ENCODE results near the gene MMP28. TPM values are rescaled to one million over a fixed set of nuclear protein-coding genes. Genes with fewer than 3 reads are reported as not detected.

The MMP28 gene
- total RNA-seq, 1 donor from 2014 or later: 0.17 TPM

DNA sequence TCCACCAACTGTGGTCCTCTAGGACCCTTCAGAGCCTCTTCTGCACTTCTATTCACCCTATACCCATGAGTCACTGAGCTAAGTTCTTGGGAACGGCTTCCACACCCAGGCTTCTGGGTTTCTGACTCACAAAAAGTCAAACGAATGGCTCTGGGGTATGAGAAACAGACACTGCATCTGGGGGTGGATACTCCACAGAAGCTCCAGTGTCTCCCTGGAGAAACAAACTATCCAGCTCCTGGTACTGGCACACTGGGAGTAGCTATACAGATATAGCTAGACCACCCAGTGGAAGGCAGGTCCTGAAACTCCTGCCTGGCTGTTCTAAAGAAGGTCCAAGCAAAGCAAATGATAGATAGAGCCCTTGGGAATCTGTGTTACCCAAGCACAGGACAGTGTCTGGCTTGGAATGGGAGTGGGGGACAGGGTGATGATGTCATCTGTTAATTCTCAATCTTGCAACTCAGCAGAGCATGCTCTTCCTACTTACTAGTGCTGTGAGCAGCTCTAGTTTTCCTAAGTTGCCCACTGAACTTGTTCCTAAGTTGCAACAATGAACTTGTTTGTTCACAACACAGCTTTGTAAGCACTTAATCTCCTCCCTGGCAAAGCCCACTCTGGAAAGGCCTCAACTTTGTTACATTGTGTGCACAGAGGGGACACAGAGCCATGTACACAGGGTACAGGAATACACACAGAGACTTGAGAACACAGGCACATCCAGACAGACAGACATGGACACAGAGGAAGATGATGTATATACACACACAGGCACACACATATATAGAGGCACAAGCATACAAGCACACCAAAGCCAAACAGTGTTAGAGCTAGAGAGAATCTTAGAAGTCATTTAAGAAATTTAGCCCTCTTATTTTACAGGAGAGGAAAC is 6.7 kb downstream of the MMP28 start:
- peaks cover 7% of the 10 kb centered on the region for H3K27me3 ChIP-seq (ENCODE audit: control insufficient read depth, insufficient read depth, low read length)
- TF ChIP-seq, protein P1, sequence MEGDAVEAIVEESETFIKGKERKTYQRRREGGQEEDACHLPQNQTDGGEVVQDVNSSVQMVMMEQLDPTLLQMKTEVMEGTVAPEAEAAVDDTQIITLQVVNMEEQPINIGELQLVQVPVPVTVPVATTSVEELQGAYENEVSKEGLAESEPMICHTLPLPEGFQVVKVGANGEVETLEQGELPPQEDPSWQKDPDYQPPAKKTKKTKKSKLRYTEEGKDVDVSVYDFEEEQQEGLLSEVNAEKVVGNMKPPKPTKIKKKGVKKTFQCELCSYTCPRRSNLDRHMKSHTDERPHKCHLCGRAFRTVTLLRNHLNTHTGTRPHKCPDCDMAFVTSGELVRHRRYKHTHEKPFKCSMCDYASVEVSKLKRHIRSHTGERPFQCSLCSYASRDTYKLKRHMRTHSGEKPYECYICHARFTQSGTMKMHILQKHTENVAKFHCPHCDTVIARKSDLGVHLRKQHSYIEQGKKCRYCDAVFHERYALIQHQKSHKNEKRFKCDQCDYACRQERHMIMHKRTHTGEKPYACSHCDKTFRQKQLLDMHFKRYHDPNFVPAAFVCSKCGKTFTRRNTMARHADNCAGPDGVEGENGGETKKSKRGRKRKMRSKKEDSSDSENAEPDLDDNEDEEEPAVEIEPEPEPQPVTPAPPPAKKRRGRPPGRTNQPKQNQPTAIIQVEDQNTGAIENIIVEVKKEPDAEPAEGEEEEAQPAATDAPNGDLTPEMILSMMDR (IDR thresholded peaks at IDR 0.05; ENCODE audit: insufficient read depth, low read length, poor library complexity, severe bottlenecking): no peak
- no peak overlapping the region for H3K4me3 ChIP-seq (ENCODE audit: low read depth, low read length)
- H3K36me3 ChIP-seq (ENCODE audit: control insufficient read depth, insufficient read depth, low read length): no peaks in the 10 kb centered on the region
- DNase-seq (ENCODE audit: low read depth): peak; percentile 80

DNA sequence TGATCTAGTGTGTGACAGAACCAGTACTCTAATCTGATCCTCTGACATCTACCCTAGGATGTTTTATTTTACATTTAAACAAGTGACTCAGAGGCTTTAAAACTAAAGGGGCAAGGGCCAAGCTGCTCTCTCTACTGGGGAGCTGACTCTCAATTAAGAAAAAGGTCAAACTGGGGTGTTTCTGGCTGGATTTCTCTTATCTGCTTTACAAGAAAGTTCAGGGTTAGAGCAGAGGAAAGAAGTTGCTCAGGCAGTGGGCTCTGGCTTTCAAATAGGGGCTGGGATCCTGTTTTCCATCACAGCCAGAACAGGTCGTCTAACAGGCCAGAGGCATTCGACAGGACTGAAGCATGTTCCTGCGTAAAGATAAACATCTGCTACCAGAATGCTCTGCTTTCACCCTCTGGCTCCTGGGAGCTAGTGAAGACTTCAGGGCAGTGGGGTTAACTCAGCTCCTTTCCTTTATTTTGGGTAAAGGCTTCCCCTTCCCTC is 8.5 kb downstream of the MMP28 start:
- DNase-seq (ENCODE audit: low read depth): no peak
- no peak overlapping the region for H3K4me3 ChIP-seq (ENCODE audit: low read depth, low read length)
- H3K36me3 ChIP-seq (ENCODE audit: control insufficient read depth, insufficient read depth, low read length): no peaks in the 10 kb centered on the region
- TF ChIP-seq, protein P1 (IDR thresholded peaks at IDR 0.05; ENCODE audit: insufficient read depth, low read length, poor library complexity, severe bottlenecking): no peak
- peaks cover 1% of the 10 kb centered on the region for H3K27me3 ChIP-seq (ENCODE audit: control insufficient read depth, insufficient read depth, low read length)

DNA sequence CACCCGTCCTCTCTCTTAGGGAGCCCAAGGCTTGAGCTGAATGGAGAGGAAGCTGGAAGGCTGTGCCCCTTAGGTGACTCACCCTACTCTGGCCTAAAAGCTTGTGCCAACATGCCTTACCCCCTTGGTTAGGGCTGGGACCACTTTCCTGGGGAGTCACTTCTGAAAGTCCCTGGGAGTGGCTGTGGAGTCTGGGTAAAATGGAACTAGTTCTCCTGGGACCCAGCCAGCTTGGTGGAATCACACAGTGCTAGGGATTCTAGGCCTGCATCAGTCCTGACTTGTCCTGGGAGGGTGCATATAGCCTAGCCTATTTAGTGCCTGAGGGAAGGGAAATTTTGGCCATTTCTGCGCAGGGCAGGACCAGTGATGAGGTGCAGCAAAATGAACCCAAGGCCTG is 10.5 kb downstream of the MMP28 start:
- DNase-seq (ENCODE audit: low read depth): no peak
- no peak overlapping the region for H3K4me3 ChIP-seq (ENCODE audit: low read depth, low read length)
- peaks cover 6% of the 10 kb centered on the region for H3K27me3 ChIP-seq (ENCODE audit: control insufficient read depth, insufficient read depth, low read length)
- TF ChIP-seq, protein P1 (IDR thresholded peaks at IDR 0.05; ENCODE audit: insufficient read depth, low read length, poor library complexity, severe bottlenecking): no peak
- H3K36me3 ChIP-seq (ENCODE audit: control insufficient read depth, insufficient read depth, low read length): no peaks in the 10 kb centered on the region

DNA sequence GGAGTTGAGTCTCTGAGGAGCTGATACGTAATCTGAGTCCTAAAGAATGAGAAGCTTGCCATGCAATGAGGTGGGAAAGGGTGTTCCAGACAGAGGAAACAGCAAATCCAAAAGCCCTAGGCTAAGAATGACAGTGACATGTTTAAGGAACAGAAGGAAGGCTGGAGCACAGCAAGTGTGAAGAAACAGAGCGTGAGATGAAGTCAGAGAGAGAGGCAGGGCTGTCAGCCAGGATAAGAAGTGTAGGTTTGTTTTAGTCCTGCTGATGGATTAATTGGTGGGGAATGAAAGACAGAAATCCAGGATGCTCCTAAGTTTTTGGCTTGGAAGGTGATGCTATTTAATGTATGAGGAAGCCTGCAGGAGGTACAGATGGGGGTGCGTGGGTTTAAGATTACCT is 14.5 kb downstream of the MMP28 start:
- H3K36me3 ChIP-seq (ENCODE audit: control insufficient read depth, insufficient read depth, low read length): no peaks in the 10 kb centered on the region
- TF ChIP-seq, protein P1 (IDR thresholded peaks at IDR 0.05; ENCODE audit: insufficient read depth, low read length, poor library complexity, severe bottlenecking): no peak
- peaks cover 6% of the 10 kb centered on the region for H3K27me3 ChIP-seq (ENCODE audit: control insufficient read depth, insufficient read depth, low read length)
- DNase-seq (ENCODE audit: low read depth): no peak
- no peak overlapping the region for H3K4me3 ChIP-seq (ENCODE audit: low read depth, low read length)

DNA sequence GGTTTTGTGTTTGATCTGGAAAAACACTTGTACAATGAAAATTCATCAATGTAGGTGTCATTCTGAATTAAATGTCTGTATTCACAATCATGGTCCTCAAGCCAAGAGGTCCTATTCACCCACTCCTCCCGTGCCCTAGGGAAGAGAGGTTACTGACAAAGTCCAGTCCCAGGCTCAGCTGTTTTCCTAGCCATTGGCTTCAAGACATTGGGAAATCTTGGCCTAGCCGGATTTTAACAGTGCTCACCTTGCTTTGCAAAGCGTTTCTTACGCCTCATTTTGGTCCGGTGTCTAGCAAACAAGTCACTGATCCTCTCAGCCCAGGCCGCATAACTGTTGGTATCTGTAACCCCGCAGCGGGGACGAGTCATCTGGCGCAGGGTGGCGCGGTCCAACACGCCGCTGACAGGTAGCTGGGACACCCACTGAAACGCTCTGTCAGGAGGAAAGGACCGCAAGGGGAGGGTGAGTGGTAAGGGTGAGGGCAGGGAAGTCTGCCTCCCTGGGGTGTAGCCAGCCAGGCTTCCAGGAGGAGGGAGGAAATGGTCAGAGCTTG is 16.7 kb downstream of the MMP28 start:
- Histone ChIP-seq H3K36me3 (ENCODE audit: control insufficient read depth, insufficient read depth, low read length) (no peaks in the 10 kb centered on the region), H3K27me3 (ENCODE audit: control insufficient read depth, insufficient read depth, low read length) (peaks cover 6% of the 10 kb centered on the region), H3K4me3 (ENCODE audit: low read depth, low read length) (no peak overlapping the region)
- TF ChIP-seq, protein P1 (IDR thresholded peaks at IDR 0.05; ENCODE audit: insufficient read depth, low read length, poor library complexity, severe bottlenecking): no peak
- no peak for DNase-seq (ENCODE audit: low read depth)
